ENCODE measurements around the gene CAVIN1.
"Not testable (repeated sequence)": the region's sequence is repeated elsewhere in the genome, so short reads cannot be mapped to it uniquely, and the experiment has no call there.

CAVIN1 gene, protein sequence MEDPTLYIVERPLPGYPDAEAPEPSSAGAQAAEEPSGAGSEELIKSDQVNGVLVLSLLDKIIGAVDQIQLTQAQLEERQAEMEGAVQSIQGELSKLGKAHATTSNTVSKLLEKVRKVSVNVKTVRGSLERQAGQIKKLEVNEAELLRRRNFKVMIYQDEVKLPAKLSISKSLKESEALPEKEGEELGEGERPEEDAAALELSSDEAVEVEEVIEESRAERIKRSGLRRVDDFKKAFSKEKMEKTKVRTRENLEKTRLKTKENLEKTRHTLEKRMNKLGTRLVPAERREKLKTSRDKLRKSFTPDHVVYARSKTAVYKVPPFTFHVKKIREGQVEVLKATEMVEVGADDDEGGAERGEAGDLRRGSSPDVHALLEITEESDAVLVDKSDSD

DNA sequence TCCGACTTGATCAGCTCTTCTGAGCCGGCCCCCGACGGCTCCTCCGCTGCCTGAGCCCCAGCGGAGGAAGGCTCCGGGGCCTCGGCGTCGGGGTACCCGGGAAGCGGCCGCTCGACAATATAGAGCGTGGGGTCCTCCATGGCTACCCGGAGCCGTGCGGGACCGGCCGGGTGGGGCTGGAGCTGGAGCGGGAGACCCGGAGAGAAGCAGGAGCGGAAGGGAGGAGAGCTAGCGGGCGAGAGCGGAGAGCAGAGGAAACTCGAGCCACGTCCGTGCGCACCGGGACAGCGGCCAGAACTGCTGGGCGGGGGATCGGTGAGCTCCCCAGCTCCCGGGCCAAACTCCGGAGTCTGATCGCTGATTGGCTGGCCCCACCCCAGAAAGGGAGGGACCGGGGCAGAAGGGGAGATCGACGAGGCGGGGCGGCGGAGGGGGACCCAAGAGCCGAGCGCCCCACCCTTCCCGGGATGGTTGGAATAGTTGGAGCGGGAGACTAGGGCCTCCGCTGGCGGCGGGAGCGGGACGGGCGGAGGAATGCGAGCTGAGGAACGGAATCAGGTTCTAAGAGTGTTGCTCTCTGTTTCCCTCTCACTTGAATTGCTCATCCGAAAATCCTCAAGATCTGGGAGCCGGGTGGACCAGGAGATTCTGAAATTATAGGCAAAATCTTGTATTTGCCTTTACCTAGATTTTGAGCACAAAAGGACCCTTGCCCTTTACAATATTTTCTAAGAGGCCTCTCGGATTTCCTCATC, at the start of gene CAVIN1:
CAVIN1 (minus strand) TSS at position 299 of the 755 bp plus-strand sequence; CDS start at position 140, 159 bp downstream.
- no peak for DNase-seq (ENCODE audit: low spot score)

DNA sequence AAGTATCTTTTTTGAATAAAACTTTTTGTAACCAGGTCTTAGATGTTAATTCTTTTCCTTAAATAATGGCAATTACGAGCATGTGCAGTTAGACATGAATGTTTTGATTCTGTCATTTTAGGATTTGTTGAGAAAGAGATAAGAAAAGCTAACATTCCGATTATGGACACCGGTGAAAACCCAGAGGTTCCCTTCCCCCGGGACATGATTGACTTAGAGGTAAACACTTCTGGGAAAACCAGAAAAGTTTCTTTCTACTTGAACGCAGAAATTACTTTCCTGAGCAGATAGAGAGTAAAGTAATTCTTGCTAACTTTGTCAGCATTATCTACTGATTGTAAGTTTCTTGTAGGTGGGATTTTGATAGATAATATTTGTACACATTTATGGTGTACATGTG, 44.8 kb upstream of the CAVIN1 start:
- no peak for DNase-seq (ENCODE audit: low spot score)

DNA sequence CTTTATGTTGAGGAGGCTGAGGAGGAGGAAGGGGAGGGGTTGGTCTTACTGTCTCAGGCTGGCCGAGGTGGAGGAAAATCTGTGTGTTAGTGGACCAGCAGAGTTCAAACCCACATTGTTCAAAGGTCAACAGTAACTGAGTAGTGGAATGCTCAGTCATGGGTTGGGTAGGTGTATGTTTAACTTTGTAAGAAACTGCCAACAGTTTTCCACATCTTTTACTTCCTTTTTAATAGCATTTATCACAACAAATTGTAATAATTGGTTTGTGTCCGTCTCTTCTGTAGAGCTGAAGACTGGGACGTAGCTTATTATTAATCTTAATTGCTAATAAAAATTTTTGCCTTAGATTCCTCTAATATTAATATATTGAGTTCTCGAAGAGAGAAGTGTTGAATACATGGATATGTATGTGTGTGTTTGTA, 40.9 kb upstream of the CAVIN1 start:
- no peak for DNase-seq (ENCODE audit: low spot score)

DNA sequence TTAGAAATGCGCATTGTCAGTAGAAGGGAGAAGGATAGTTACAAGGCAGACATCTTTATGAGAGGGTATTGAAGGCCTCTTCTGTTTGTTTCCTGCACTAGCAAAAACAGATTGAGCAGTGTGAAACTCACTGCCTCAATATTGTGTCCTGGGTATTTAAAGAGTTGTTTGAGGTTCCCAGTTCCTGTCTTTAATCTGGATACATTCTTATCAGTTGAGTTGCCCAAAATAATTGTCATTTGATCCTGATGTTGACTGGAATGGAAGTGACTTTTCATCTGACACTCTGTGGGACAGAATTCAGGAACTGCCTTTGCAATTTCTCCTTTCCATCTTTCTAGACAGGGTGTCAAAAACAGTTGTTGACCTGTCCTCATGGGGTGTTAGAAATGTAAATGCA, 37.3 kb upstream of the CAVIN1 start:
- no peak for DNase-seq (ENCODE audit: low spot score)

DNA sequence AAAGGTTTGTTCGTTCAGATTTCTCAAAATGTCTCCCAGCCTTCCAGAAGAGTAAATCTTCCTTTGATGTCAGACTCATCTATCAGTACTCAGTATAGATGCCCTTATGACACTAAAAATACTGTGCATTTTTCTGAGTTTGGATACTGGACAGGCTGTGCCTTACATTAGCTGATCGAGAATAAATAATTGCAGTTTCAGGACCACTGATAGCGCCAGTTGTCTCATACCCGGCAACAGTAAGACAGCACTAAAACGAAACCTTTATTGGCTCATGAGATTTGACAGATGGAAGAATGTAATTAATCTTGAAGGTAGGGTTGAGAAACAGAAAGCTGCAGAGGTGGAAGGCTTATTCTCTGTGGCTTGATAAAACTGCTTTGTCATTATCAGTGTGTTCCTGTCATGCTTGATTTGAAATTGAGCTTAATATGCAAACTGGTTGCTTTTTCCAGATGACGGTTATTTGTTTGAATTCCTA, 36.8 kb upstream of the CAVIN1 start:
- peak; percentile 77 for DNase-seq (ENCODE audit: low spot score)

DNA sequence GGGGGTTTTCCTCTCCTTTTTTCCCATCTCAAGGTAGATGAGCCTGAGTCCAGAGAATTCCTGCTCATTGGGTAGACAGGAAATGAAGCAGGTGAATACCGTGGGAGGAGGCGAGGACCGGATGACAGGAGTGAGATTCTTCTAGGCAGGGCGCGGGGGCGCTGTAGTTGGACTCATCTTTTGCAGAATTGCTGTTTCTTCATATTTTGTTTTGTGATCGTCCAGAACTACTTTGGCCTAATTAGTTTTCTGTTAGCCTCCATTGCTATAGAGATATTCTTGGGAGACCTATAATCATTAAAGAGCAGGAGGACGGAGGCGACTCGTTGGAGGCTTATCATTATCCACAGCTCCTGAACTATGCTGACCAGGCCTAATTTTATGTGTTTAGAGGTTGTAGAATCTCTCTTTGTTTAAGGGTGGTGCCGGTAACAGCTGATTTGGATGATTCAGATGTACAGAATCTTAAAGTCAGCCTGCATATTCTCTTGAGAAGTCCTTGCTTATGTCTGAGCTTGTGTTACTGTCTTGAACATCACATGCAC, 36.3 kb upstream of the CAVIN1 start:
- DNase-seq (ENCODE audit: low spot score): peak; percentile 60

DNA sequence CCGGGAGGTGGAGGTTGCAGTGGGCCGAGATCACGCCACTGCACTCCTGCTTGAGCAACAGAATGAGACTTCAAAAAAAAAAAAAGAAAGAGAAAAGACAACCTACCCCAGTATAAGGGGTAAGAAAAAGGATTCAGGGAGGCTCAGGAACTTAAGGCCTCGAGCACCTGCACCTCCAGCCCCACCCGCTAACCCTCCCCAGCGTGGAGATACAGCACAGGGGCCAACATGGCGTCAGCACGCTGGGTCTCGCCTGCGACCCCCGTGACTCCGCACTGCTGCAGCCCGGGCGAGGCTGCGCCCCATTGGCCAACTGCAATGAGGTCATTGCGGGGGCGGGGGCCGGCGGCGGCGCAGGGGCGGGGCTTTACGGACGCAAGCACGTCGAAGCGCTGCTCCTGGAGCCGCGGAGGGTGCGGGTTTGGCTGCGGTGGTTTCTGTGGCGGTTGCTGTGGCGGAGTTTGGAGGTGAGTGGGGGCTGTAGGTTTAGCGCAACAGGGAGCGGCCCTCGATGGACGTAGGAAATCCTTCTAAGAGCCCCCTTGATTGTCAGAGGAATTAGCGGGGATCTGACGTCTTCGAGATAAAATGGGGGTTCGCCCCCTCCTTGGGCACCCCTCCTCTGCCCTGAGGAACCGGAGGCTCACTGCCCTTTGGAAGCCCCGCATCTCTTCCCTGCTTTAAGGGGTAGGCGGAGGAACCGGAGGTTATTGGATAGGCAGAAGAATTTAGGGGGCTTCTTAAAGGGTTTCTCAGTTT, 35.6 kb upstream of the CAVIN1 start, which contains the start of gene ATP6V0A1:
ATP6V0A1 (plus strand) TSS at position 382 of the 759 bp plus-strand sequence. CDS start 2,017 bp downstream, outside the sequence.
- DNase-seq (ENCODE audit: low spot score): peak; percentile 95

DNA sequence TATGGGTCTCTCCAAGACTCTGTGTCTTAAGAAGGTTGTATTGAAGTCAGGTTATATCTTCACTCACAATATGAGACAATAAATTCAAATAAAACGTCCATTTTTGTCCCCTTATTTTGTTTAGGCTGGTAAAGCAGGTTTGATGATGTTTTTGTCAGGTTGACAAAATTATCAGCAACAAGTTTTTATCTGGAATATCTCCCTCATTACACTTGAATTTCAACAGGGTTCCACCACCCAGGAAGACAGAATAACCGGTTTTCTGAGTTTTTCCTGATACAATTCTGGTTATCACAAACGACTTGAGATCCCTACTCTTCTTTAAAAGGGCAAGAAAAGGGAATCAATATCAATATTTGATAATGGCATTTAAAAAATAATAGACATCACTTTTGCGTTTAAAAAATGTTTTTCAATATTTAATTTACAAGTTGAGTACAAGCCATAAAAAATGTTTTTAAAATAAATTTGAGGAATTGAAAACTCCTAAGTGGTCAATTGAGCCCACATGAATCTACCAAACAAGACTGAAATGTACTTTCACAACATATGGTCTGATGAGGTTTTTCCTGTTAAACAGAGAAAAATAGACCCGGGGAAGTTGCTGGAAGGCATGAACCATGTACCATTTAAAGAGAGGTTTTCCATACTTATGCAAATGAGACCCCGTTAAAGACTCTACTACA, 34.2 kb upstream of the CAVIN1 start:
- DNase-seq (ENCODE audit: low spot score): peak; percentile 41

DNA sequence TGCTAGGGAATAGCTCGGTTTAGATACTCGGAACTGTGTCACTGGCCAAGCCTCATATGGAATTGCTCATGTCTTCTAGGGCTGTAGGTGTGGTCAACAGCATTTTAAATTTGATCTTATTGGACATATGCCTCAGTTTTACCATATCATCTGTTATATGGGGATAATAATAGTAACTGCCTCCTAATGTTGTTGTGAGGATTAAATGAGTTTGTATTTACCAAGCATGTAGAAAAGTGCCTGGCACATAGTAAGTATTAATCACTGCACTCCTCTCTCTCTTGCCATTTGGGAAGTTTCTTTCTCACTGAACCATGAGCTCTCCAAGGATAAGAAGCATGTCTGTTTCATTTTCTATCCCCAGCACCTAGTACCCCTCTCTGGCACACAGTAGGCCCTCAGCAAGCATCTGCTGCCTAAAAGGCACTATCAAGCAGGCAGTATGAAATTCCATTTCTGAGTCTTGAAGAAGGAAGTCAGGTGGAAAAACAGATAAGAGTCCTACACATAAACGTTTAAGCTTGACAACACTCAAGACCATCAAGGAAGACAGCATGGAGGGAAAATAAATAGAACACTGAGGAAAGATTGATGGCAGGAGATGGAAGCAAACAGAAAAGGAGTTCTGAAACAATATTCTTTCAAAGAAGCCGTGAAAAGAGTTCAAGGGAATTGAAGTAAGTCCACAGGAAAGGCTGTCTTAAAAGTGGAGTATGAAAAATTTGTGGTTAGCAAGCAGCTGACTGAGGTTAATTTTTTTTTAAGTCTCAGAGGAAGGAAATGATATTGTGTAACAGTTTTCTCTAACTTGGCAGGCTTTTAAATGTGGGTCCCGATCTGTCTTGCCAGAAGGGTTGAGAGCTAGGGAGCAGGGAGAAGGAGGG, 33.4 kb upstream of the CAVIN1 start:
- DNase-seq (ENCODE audit: low spot score): peak; percentile 86

DNA sequence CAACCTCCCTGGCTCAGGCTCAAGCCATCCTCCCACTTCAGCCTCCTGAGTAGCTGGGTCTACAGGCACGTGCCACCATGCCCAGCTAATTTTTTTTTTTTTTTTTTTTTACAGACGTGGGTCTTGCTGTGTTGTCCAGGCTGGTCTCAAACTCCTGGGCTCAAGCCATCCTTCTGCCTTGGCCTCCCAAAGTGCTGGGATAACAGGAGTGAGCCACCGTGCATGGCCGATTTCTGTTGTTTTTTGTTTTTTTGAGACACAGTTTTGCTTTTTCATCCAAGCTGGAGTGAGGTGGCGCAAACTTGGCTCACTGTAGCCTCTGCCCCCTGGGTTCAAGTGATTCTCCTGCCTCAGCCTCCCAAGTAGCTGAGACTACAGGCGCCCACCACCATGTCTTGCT, 31.9 kb upstream of the CAVIN1 start:
- not testable (repeated sequence) for DNase-seq (ENCODE audit: low spot score)

DNA sequence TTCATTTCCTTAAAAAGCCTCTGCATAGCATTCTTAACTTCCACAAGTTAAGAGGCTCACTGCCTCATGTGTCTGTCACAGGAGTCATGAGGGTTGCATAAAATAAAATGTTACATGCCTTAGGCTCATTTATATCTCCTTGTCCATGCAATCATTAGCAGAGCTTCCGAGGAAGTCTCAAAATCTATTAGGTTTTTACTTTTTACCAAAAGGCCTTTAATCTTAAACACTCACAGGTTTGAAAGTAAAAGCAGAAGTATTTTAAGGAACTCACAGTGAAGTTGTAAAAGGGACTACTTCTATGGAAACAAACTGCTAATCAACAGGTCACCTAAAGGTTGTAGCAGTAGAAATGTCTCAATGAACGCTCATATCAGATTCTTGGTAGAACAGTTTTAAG, 30.4 kb upstream of the CAVIN1 start:
- DNase-seq (ENCODE audit: low spot score): peak; percentile 55

DNA sequence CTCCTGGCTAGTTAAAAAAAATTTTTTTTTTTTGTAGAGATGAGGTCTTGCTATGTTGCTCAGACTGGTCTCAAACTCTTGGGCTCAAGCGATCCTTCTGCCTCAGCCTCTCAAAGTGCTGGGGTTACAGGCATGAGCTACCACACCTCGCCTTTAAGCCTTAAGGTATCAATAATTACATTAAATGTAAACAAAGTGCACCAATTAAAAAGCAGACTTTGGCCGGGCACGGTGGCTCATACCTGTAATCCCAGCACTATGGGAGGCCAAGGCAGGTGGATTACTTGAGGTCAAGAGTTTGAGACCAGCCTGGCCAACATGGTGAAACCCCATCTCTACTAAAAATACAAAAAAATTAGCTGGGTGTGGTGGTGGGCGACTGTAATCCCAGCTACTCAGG, 28.2 kb upstream of the CAVIN1 start:
- DNase-seq (ENCODE audit: low spot score): not testable (repeated sequence)

DNA sequence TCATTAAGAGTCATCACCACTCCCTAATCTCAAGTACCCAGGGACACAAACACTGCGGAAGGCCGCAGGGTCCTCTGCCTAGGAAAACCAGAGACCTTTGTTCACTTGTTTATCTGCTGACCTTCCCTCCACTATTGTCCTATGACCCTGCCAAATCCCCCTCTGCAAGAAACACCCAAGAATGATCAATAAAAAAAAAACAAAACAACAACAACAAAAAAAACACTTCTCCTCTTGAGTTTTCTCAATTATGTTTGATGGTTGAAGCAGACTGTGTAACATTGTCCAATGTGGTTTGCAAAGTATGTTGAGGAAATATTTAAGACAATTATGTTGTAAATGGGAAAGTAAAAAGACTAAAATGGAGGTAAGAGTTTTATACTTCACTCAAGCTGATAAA, 26.8 kb upstream of the CAVIN1 start:
- DNase-seq (ENCODE audit: low spot score): not testable (repeated sequence)

DNA sequence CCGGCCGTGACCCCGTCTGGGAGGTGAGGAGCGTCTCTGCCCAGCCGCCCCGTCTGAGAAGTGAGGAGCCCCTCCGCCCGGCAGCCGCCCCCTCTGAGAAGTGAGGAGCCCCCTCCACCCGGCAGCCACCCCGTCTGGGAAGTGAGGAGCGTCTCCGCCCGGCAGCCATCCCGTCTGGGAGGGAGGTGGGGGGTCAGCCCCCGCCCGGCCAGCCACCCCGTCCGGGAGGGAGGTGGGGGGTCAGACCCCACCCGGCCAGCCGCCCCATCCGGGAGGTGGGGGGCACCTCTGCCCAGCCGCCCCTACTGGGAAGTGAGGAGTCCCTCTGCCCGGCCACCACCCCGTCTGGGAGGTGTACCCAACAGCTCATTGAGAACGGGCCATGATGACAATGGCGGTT, 26.1 kb upstream of the CAVIN1 start:
- not testable (repeated sequence) for DNase-seq (ENCODE audit: low spot score)

DNA sequence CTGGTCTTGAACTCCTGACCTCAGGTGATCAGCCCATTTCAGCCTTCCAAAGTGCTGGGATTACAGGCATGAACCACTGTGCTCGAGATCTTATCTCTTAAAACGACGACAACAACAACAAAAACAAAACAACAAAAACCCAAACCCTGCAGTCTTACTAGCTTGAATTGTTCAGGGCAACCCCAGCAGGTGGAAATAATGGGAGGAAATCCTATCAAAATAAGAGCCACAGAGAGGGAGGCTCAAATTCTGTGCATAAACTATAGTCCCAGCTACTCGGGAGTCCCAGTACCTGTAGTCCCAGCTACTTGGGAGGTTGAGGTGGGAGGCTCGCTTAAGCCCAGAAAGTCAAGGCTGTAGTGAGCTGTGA, 19.1 kb upstream of the CAVIN1 start:
- DNase-seq (ENCODE audit: low spot score): no peak

DNA sequence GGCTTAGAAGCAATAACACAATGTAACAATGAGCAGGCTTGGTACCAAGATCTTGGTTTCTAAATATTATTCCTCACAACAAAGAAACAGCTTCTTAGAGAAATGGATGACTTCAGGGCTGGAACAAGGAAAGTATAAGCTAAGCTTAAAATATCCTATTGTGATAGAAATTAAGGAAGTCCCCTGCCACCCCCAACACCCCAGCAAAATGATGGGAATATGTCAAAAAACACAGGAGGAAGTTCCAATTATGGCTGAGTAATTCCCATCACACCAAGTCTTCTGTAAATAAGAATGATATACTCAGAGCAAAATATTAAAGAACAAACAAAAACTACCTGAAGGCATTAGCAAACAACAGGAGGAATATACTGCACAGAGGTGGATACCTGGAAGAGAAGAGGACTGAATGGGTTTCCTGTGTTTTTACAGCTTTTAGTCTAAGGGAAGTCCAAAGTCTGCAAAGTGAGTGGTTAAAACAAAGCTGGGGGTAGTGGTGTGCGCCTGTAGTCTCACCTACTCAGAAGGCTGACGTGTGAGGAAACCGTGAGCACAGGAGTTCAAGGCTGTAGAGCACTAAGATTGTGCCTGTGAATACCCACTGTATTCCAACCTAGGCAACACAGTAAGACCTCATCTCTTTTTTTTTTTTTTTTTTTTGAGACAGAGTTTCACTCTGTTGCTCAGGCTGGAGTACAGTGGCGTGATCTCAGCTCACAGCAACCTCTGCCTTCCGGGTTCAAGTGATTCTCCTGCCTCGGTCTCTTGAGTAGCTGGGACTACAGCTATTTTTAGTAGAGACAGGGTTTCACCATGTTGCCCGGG, 18.5 kb upstream of the CAVIN1 start:
- no peak for DNase-seq (ENCODE audit: low spot score)

DNA sequence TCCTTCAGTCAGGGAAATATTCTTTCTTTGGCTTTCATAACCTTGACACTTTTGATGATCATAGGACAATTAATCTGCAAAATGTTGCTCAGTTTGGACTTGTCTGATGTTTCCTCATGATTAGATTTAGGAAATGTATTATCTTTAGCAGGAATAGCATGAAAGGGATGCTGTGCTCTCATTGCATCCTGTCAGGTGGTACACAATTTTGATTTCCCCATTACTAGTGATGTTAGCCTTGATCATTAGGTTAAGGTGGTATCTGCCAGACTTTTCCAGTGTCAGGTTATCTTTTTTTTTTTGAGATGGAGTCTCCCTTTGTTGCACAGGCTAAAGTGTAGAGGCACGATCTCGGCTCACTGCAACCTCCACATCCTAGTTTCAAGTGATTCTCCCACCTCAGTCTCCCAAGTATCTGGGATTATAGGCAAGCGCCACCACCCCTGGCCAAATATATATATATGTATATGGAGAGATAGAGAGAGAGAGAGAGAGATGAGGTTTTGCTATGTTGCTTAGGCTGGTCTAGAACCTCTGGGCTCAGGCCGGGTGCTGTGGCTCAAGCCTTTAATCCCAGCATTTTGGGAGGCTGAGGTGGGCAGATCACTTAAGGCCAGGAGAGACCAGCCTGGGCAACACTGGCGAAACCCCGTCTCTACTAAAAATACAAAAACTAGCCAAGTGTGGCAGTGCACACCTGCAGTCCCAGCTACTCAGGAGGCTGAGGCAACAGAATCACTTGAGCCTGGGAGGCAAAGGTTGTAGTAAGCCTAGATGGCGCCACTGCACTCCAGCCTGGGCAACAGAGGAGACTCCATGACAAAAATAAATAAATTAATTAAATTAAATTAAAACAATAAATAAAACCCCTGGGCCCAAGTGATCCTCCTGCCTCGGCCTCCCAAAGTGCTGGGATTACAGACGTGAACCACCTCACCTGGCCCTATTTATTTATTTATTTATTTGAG, 15.8 kb upstream of the CAVIN1 start:
- peak; percentile 76 for DNase-seq (ENCODE audit: low spot score)

DNA sequence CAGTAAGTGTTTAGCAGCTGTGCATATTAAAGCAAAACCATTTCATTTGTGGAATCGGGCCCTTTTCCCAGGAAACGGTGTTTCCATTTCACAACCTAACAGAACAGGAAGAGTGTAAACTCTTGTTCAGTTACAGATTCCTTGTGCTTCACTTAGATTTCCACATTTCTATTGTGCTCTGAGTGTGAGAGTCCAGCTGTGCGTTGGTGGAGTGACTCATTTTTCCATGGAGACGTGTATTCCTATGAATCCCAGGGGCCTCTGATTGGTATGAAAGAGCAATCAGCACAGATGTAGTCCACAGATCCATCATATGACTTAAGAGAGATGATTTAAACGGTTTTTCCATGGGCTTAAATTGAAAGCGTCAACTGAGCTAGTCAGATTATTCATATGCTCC, 13.3 kb upstream of the CAVIN1 start:
- DNase-seq (ENCODE audit: low spot score): no peak

Data from NAMALWA (cell line).